Left lobe of liver (tissue), 2 donors: ENCODE measurements around the gene BYSL. TPM values are rescaled to one million over a fixed set of nuclear protein-coding genes. Genes with fewer than 3 reads are reported as not detected.

Experiments
- ATAC-seq: fragments of 200-7000 bp; cut with Tn5 transposase; one replicate; pipeline ENCODE4 v1.9.1; 2020; ENCODE audit warnings: mild to moderate bottlenecking, moderate library complexity
- DNase-seq: peaks from one replicate; pipeline ENCODE4 v3.0.0-alpha.2; 2020; ENCODE audit warnings: low spot score
- total RNA-seq: library from RNA; stranded (reverse); gene quantifications from one replicate; pipeline ENCODE4 v1.2.1, GENCODE V29; 2021
- donor health status: DM: no; HTN: no; CAD: no; lungs with moderate emphysema.
- donor health status: DM: no; HTN: yes; CAD: no.

The BYSL gene, protein sequence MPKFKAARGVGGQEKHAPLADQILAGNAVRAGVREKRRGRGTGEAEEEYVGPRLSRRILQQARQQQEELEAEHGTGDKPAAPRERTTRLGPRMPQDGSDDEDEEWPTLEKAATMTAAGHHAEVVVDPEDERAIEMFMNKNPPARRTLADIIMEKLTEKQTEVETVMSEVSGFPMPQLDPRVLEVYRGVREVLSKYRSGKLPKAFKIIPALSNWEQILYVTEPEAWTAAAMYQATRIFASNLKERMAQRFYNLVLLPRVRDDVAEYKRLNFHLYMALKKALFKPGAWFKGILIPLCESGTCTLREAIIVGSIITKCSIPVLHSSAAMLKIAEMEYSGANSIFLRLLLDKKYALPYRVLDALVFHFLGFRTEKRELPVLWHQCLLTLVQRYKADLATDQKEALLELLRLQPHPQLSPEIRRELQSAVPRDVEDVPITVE
- 5.3 TPM for total RNA-seq

DNA sequence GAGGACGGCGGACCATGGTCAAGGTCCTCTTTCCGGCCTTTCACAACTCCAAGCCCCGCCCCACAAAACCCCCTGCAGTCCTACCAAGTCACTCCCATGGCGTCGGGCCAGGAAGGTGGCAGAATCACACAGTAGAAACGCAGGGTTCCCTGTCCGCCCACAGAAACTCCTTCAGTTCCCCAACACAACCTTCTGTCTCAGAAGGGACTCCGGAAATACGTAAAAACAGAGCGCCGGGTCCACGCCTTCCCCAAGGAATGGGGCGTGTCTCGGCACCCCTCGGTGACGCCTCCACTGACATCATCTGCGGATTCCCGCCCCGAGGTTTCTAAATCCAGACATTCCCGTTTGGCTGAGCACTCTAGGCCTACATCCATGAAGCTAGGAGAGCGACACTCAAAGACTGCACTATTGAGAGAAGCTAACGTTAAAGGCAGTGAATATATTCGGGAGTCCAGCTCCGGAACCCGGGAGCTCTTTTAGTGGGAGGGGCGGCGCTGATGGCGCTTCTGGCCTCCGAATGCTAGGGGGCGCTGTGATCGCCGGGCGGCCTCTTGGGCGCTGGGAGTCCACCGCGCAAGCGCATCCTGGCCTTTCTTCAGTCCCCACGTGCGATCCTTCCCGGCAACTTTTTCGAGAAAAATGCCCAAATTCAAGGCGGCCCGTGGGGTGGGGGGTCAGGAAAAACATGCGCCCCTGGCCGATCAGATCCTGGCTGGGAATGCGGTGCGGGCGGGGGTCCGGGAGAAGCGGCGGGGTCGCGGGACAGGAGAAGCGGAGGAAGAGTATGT, at the start of gene BYSL, which contains the start of gene MED20:
TSS of gene BYSL (plus strand) at position 579 of the 791 bp plus-strand sequence. CDS start at position 643, 64 bp downstream.
TSS of gene MED20 (minus strand) at position 219 of the 791 bp plus-strand sequence. CDS start at position 98, 121 bp downstream.
- DNase-seq (peak; percentile 95), ATAC-seq (peak; percentile 97)

DNA sequence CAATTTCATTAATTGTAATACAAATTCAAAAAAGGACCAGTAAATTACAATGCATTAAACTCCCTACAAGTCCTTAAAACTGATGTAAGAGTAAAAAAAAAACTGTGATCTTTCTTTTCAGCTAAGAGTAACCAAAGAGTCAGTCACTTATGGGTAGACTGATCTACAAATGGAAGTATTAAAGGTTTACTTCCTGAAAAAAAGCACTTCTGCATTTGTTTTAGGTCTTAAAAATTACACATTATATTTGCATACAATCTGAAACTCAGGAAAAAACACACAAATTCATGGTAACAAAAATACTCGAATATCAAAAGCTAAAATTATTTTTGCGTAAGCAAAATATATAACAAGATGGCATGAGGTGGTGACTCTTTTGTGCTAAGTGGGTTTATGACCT, 49.6 kb upstream of the BYSL start:
- no peak for ATAC-seq

DNA sequence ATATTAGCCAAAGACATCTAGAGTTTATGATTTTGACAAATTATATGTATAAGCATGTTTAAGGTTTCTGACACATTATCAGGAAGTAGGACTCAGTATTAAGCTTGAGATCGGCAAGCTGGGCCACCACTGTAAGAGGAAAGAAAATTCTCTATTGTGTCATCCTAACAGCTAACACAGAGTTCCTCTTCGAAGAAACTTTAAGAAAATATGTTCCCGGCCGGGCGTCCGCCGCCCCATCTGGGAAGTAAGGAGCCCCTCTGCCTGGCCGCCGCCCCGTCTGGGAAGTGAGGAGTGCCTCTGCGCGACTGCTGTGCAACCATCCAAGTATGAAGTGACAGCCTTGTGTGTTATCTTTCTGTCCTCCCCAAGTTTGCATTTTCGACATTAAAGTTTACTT, 49.2 kb upstream of the BYSL start:
- ATAC-seq (no peak), DNase-seq (no peak)

More for the DNA sequence above, 49.6 kb upstream of the BYSL start:
- no peak for DNase-seq

DNA sequence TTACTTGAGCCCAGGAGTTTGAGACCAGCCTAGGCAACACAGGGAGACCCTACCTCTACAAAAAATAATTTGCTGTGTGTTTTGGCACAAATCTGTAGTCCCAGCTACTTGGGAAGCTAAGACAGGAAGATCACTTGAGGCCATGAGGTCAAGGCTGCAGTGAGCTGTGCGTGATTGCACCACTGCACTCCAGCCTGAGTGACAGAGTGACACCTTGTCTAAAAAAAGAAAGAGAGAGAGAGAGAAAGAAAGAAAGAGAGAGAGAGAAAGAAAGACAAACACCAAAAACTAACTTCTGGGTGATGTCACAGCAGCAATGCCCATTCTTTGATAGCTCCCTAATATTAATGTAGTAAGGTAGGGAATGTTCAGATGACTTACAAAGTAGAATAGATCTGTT, 46.6 kb upstream of the BYSL start:
- ATAC-seq (no peak), DNase-seq (no peak)

DNA sequence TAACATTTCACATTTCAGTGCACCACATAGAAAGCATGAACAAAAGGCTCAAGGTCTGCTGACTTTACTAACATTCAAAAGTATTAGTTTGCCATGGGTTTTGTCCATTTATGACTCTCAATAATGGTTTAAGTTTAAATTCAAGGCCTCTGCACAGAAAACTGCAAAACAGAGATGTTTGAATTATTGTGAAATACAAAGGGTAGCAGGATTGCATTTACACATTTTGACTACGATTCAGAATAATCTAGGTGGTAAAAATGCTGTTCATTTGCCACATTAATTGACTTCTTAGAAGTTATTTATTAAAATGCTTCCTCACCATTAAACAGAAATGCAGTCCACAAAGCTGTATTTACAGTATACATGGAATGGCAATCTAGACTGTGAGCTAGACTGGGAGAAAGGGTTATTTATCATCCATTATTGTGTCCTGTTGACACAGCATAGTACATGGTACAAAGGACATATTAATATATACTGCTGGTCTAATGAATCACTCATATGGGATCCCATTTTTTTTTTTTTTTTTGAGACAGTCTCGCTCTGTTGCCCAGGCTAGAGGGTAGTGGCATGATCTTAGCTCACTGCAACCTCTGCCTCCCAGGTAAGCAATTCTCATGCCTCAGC, 44.1 kb upstream of the BYSL start:
- DNase-seq (no peak), ATAC-seq (no peak)

DNA sequence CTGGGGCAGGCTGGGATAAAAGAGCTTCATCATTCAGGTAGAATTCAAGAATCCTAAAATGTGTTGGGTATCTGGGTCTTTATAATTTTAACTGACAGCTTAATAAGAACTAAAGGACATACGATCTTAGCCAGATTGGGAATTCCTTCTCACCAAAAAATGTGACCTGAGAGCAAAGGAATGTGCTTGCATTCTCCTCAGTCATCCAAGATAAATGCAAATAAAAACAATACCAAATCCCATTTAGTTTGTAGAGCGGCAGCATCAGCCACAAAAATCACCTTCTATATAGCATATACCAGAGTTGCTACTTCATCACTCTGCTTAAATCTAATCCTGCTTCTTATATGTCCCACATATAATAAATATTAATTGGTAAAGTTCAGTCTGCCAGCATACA, 43.1 kb upstream of the BYSL start:
- no peak for DNase-seq
- ATAC-seq: no peak

DNA sequence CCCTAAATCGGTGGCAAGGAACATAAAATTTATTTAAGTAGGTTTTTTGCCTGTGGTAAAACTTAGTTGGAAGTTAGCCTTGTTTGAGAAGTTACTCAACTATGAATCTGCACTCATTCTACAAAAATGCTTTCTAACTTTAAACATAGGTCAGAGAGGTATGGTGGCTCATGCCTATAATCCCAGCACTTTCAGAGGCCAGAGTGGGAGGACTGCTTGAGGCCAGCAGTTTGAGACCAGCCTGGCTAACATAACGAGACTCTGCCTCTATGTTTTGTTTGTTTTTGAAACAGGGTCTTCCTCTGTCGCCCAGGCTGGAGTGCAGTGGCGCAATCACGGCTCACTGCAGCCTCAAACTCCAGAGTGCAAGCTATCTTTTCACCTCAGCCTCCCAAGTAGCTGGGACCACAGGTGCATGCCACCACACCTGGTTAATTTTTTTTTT, 42.3 kb upstream of the BYSL start:
- DNase-seq (no peak), ATAC-seq (no peak)

DNA sequence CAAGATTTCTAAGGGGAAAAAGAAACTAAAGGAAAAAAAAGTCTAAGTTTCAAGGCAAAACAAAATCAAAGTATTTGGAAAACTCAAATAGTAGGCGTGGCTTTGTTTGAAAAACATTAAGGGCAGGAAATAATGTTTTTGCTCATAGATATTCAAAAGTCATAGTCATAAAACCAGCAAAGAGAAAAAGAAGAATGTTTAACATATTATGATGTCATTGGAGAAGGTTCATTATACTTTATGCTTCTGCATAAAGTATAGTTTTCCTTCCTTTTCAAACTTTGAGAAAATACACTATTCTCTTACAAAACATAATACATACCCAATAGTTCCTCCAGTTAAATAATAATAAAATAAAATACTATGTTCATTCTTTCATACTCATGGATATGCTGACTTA, 39.8 kb upstream of the BYSL start:
- ATAC-seq (no peak), DNase-seq (no peak)

DNA sequence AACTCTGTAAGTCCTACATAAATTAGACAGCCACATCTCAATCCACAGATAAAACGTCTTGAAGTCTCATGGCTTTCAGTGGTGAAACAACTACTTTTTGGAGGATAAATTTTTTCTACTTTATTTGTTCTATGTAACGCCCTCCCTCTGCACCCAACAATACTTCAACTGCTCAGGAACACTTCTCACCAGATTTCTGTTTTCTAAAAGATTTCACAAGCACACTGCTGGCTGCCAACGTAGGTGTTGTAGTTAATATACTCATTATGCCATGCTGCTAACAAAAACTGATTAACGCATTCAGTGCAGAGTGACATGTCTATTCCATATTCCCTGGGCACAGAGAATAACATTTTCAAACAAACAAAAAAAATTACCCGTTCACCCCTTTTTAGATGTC, 36.3 kb upstream of the BYSL start:
- no peak for DNase-seq
- no peak for ATAC-seq

DNA sequence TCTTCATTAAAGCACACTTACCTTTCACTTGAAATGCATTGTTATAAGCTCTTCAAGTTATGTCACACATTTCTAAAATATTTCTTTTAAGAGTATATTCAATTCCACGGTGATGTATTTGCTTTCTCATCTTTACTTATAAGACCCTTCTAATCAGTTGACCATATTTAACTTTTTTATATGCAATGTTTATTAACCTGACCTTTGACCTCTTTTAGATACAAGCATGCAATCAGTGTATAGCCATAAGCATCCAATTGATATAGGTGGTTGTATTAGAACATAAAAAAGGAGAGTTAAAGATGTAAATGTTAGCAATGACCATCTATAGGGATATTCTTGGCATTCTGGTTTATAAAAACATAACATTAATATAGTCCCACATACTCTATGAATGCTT, 35.4 kb upstream of the BYSL start:
- ATAC-seq (no peak), DNase-seq (no peak)

DNA sequence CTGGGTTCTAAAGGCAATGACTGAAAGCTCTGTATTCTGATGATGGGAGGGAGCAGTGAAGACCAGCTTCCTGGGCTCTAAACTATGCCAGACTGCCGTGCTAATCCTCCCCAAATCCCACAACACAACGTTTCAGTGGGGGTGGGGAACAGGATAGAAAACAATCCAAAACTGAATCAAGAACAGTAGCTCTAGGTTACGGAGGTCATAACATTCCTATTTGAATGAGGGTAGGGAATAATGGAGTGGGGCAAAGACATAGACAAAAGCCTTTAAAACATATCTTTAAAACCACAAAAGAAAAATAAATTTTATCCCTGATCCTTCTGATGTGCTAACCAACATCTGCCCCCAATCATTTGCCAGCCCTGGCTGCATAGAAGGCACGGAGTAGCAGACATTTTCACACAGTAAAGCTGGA, 34.0 kb upstream of the BYSL start:
- no peak for ATAC-seq
- no peak for DNase-seq

DNA sequence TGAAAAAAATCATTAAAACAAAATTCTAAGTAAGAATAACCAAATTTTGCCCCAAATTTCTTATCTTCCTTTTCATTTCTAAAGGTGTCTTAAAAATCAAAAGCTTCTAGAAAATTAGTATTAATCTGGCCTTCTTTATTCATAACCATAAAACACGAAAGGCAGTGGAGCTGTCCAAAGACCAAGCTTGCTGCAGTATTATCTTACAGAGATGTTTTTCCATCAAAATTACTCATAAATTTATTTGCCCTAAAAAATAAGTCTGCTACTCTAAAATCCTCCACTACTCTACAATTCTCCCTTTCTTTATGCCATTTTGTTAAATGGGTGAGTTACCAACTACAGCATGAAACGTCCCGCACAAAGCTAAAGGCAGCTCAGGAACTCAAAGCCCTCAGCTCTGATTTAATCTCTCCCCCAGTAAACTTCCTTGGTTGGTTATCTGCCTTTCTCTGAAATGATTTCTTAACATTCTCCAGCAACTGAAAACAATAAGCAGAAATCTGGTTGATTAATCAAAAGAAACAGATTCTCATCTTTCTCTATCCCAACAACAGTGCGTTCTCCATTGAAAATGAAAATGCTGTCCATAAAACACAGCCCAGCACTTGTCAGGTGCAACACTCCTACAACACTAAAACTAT, 28.3 kb upstream of the BYSL start:
- DNase-seq: no peak
- ATAC-seq: no peak

DNA sequence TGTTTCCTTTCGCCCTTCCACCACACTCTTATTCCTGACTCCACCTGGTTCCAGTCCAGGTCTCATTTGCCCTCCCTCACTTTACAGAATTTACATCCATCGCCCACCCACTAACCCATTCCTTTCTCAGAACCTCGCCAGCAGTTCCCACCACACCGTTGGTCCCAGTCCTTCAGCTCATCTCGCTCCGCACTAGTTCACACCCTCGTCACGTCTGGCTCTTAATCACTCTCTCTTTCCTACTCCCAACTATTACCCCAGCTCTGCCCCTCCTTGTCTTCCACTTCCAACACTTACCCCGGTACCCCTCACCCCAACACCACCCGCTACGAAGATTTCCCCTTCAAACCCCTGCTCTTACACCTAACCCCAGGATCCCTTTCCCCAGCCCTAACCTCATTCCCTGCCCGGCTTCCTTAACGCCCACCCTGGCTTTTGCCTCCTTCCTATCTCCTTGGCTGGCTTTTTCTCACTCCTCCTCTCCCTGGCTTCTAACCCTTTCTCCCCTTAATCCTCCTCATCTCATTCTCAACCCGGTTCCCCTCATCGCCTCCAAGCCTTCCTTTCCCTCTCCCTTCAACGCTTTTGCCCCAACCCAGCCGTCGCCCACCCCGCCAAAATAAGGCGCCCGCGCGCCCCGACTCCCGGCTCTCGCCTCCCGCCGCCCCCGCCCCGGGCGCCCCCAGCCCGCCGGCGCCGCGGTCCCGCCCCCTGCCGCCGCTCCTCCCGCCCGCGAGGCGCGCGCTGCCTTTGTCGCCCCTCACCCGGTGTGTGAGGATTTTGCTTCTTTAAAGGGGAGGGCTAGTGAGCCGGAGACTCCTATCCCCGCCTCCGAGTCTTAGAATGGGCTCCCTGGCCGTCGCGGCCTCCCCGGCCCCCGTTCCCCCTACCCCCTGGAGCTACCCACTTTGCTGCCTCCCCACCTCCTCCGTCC, 26.7 kb upstream of the BYSL start:
- peak; percentile 68 for ATAC-seq
- no peak for DNase-seq

DNA sequence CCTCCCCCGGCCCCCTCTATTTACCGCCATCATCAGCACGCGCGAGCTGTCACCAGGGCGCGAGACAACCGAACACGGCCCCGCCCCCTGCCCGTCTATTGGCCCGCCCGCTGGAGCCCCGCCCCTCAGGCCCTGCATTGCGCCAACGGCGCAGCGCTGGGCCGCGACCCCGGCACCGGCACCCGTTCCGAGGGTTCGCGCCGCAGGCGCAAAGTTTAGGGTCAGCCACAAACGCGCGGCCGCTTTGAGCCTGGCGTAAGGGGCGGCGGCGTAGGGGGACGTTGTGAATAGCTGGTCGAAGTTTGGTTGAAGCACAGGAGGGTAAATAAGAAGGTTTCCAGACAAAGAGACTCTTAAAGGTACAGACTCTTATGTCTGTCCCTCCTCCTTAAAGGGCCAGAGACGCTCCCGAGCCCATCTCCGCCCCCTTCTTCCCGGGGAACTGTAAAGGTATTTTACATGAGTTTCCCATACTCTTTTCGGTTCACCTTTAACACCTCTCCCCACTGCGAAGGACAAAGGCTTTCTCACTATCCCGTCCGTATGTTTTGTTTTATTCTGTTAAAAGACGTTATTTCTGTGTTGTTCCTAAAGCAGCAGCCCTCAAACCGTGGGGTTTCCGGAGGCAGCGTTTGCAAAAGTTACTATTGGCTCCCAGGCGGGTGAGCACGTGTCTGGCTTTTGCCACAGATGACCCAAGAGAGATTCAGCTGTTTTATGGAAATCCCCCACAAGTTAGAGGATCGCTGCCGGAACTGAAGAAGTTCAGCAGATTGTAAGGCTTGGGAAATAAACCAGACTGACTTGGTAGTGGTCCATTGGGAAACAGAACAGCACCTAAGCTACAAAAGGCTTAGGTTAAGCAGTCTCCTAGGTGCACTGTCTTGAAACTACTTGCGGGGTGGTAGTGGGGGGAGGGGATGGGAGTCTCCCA, 25.7 kb upstream of the BYSL start, which contains the start of gene USP49:
TSS of gene USP49 (minus strand) at position 76 of the 934 bp plus-strand sequence. CDS start 88,392 bp downstream, outside the sequence.
- ATAC-seq: peak; percentile 99

DNA sequence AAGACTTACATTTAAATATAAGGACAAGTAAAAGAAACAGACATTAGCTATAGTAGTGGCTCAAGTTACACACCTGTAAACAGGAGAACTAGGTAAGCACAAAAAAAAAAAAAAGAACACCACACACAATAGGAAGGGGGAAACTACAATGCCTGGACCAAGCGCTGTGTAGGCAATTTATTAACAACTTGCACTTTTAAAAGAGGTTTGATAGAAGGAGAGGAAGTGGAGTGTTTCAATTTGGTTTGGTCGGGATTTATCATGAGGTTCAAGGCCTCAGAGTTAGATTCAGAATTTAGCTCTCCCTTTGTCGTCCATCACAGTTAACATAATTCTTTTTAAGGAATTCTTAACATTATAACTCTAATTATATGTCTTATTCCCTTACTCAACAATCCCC, 25.0 kb upstream of the BYSL start:
- DNase-seq (no peak), ATAC-seq (no peak)

More for the DNA sequence above, 25.7 kb upstream of the BYSL start, which contains the start of gene USP49:
- peak; percentile 88 for DNase-seq

DNA sequence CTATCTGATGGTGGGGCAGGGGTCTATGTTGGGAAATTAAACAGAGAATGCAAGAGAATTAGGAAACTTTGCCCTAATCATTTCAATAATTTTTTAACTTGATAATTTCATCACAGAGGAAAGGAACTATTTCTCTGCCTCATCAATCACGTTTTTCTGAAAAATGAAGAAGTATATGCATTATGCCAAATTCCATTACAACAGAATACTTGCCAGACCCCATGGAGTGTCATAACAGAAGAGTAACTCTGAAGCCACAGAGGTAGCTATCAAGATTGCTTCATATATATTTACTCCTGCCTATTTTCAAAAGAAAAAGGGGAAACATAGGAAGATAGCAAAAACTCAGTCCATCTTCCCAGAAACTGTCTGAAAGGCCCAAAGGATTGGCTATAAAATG, 20.4 kb upstream of the BYSL start:
- no peak for ATAC-seq

DNA sequence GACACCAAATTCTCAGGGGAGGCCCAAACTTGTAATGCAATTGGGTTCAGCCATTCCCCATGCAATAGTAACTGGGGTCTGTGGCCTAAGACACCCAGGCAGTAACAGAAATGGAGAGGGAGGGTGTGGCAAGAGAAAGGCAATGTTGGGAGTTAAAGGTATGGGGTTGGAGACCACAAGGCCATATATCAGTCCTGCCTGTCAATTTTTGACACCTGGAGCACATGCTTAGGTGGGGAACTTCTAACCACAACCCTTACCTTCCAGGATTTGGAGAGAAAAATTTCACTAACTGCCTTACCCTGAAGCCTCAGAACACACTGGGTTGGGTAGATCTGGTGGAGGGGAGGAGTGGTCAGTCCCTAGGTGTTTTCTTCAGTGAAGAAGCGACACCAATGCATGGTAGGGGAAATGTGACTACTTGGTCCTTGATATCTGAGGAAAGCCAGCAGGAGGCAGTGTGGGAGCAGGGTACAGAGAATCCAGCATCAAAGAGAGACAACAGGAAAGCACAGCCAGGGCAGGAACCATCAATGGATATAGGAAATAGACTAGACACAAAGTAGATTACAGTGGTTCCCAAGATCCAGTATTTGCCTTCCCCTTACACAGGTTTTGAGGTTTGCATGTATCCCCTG, 19.3 kb upstream of the BYSL start:
- ATAC-seq (no peak), DNase-seq (no peak)

More for the DNA sequence above, 20.4 kb upstream of the BYSL start:
- DNase-seq: no peak

DNA sequence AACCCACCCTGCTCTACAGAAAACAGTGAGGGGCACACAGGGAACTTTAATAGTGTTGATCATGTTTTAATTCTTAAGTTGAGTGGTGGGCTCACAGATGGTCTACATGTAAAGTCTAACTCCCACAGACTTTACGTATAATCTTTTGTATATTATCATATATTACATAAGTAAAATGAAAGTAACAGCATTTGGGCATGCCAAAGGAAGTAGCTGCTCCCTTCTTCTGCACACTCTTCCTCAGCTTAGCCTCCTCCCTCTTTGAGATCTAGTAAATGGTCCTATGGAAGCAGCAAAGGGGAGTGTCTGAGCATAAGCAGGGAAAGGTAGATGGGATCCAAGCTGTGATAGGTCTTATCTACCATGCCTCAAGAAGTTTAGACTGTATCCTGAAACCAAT, 11.6 kb upstream of the BYSL start:
- ATAC-seq (no peak), DNase-seq (no peak)
